HG02973 (cell line): ENCODE results near the gene CD8A.
"Not testable (repeated sequence)": the region's sequence is repeated elsewhere in the genome, so short reads cannot be mapped to it uniquely, and the experiment has no call there.

ENCODE experiments used
- ATAC-seq: cut with Tn5 transposase; IDR thresholded peaks from one replicate; pipeline ENCODE4 v1.9.1; 2021; ENCODE audit warnings: moderate library complexity; ENCODE audit not compliant: unreplicated experiment

Gene CD8A

DNA sequence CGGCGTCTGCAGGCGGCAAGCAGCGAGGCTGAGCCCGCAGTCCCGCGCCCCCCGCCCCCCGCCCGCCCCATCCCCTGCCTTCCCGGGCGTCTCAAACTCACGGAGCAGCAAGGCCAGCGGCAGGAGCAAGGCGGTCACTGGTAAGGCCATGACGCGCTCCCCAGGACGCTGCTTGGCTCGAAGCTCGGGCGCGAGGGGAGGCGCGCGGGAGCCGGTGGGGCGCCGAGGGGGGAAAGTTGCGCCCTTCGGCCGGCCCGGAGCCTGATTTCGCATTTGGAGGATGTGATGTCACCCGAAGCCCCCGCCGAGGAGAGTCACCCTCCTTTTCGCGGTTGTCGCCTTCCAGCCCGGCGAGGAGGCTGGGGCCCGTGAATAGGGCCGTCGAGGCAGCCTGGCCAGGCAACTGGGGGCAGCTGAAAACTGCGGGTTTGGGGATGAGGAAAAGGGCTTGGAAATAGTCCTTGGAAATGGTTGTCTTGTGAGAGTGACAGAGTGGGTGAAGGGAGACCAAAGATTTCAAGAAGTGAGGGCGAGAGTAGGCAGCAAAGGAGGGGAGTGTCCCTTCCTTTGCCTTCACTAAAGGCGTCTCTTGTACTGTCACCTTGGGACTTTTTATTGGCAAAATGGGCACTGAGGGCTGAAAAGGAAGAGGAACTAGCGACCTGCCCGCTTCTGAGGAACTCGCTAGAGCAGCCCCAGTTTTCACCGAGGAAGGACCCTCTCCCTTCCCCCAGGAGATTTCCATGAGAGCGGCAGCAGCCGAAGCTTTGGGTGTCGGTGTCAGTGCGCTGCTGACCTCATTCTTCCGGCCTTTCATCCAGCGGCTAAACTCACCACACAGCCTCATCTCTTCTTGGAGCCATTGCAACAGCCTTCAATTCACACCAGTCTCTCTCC, at the start of gene CD8A:
TSS of gene CD8A (minus strand) at position 238 of the 897 bp plus-strand sequence. CDS start at position 150, 88 bp downstream.
- ATAC-seq: no peak

DNA sequence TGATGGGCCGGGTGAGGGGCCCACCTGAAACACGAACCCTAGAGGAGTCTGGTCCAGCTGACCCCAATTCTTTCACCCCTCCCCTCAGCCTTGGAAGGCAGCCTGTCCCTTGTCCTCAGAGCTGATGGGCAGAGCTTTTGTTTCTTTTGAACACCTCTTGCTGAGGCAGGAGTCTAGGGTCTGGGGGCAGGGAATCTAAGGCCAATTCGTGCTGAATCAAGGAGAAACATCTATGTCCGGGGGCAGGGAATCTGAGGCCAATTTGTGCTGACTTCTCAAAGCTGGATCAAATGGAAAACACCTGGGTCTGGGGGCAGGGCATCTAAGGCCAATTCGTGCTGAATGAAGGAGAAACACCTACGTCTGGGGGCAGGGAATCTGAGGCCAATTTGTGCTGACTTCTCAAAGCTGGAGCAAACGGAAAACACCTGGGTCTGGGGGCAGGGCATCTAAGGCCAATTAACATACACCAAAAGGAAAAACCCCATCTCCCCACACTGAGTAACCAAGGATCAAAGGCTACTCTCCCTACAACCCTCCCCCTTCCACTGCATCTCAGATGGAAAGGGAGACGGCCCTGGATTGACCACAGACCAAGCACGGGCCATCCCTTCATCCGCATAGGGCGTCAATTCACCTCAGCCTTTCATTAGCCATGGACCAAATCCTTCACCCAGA, 49.3 kb upstream of the CD8A start:
- not testable (repeated sequence) for ATAC-seq

DNA sequence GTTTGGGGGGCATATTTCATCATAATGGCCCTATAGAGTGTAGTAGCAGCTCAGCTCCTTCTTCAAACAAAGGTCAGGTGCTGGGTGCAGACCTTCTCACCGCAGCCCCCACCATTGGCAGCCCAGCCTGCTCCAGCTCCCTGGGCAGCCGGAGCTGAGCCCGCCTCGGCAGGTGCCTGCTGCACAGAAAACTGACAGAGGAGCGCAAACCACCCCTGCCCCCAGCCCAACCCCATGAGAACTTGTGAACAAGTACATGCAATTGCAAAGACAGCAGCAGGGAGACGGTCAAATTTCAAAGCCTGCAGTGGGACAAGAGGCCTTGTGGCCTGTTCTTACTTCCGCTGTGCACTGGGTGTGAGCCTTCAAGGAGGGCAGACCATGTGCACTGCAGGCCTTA, 48.7 kb upstream of the CD8A start:
- not testable (repeated sequence) for ATAC-seq

GRCh38 chr2:86837714-86838113, 47.0 kb upstream of the CD8A start:
- ATAC-seq: not testable (repeated sequence)

GRCh38 chr2:86836915-86837695, 46.4 kb upstream of the CD8A start:
- ATAC-seq: not testable (repeated sequence)

- ATAC-seq: not testable (repeated sequence)
These were observed 44.8 kb upstream of the CD8A start for GRCh38 chr2:86835548-86835889.

DNA sequence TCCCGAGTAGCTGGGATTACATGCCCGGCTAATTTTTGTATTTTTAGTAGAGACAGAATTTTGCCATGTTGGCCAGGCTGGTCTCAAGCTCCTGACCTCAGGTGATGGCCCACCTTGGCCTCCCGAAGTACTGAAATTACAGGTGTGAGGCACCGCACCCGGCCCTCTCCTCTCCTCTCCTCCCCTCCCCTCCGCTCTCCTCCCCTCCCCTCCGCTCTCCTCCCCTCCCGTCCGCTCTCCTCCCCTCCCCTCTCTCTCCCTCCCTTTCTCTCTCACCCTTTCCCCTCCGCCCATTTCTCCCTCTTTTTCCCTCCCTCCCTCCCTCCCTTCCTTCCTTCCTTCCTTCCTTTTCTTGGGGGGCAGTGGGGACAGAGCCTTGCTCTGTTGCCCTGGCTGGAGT, 42.6 kb upstream of the CD8A start:
- ATAC-seq: no peak

- ATAC-seq: no peak
These were observed 41.8 kb upstream of the CD8A start for GRCh38 chr2:86832334-86833096.

DNA sequence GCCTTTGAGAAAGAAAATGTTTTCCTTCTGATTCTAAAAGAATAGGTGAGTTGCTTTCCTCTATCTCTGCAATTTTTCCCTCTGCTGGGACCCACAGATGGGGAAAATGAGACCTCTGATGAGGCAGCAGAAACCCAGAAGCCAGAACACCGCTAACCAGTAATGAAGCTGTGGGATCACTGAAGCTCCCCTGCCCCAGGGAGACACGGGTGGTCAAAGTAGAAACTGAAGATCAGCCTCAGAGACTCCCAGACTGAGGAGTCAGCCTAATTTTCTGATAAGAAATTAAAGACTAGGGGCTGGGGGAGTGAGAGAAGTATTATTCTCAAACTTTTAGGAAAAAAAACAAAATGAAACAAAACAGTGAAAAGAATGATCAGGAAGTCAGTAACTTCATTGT, 40.8 kb upstream of the CD8A start:
- ATAC-seq: no peak

- no peak for ATAC-seq
These were observed 36.2 kb upstream of the CD8A start for GRCh38 chr2:86826951-86827350.

DNA sequence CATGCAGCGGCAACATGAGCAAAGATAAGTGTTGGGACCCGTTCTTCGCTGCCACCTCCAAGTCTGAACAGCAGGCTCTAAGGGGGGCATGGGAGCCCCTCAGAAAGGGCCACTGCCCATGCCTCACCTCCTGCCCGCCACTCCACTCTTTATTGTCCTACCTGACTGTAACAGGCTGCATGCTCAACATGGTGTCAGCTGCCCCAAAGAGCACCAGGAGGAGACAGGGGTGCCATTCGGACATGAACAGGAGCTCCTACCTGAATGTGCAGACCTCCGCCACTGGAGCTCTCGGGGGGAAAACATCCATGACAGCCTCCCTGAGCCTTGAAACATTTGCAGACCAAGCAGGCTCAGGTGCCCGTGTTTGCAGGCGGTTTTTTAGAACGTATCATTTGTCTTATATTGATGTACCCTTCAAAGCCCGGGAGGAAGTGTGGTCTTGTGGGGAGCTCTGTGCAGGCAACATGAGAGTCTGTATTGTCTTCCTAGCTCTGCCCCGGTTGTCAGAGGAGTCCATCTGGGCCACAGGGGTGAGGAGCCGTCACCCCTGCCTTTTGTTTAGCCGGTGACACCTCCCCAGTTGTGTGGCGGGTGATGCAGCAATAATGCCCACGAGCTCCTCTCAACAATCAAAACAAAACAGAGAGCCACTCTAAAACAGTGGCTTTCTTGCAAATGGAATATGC, 35.1 kb upstream of the CD8A start:
- no peak for ATAC-seq

DNA sequence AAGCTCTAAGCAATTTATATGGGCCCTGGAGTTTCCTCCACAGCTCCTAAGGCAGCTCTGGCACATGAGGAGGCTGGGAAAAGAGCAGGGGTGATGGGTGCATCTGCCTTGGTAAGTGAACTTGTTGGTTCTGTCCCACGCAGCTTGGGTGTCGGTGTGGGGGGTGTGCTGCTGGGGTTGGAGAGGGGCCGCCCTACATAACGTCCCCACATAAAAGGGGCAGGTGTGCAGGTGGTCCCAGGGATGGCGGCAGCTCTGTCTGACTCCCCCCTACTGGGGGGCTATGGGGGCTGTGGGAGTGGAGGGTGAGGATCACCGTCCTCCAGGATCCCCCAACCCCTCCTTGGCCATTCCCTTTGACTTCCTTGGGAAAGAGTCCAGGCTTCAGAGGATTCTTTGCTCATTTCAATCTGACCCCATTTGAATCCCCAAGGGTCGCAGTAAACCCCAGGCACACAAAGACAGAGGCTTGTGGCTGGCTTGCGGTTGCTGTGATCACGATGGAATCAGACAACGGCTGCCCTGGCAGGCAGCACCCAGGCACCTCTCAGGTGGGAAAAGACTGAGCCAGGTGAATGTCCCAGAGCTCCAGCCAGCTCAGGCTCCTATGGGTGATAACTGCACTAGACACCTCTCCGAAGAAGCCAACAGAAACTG, 34.5 kb upstream of the CD8A start:
- ATAC-seq: no peak

DNA sequence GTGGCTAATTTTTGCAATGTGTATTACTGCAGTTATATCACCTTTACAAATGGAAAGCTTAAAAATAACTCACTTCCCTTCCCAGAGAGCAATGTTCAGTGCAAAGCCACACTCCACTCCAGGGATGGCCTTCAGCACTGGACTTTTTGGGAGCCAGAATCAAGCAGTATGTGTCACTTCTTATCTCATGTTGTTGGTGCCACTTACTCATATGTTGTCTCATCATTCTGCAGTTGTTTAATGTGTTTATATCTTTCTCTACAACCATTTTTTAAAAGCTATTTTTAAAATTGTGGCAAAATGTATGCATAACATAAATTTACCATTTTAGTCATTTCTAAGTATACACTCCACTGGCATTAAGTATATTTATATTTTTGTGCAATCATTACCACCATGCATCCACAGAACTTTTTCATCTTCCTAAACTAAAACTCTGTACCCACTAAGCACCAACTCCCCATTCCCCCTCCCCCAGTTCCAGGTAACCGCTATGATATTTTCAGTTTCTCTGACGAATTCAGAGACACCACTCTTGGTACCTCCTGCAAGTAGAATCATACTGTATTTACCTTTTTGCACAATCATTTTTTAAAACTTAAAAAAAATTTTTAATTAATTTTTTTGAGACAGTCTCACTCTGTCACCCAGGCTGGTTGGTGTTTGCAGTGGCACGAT, 32.1 kb upstream of the CD8A start:
- ATAC-seq: no peak

GRCh38 chr2:86821842-86822241, 31.1 kb upstream of the CD8A start:
- no peak for ATAC-seq

DNA sequence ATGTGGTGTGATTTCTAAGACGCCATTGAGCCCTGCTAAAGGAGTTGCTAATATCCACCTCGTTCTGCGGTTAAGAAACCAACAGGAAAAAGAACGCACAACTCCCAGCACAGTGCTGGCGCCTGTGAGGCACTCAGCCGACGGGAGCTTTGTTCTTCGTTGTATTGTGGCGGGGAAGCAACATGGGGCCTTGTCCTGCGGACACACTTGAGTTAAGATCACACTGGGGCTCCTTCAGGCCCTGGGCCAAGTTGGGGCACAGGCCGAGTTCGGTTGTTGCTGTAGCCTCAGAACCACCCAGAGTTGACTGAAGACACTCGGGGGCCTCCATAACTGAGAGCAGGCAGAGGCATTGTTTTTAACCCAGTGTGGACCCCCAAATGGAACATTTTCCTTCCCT, 30.6 kb upstream of the CD8A start:
- ATAC-seq: no peak

GRCh38 chr2:86818957-86819356, 28.2 kb upstream of the CD8A start:
- no peak for ATAC-seq

DNA sequence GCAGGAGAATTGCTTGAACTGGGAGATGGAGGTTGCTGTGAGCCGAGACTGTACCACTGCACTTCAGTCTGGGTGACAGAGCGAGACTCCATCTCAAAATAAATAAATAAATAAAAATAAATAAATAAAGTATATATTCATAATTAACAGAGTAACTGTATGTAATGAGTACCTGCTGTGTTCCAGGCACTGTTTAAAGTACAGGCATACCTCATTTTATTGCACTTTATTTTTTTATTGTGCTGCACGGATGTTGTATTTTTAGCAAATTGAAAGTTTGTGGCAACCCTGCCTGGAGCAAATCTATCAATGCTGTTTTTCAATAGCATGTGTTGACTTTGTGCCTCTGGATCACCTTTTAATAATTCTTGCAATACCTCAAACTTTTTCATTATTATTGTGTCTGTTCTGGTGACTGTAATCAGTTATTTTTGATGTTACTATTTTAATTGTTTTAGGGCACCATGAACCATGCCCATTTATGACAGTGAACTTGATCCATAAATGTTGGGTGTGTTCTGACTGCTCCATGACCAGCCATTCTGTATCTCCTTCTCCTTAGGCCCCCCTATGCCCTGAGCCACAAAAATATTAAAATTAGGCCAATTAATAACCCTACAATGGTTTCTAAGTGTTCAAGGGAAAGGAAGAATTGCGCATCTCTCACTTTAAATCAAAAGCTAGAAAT, 27.5 kb upstream of the CD8A start:
- ATAC-seq: no peak

DNA sequence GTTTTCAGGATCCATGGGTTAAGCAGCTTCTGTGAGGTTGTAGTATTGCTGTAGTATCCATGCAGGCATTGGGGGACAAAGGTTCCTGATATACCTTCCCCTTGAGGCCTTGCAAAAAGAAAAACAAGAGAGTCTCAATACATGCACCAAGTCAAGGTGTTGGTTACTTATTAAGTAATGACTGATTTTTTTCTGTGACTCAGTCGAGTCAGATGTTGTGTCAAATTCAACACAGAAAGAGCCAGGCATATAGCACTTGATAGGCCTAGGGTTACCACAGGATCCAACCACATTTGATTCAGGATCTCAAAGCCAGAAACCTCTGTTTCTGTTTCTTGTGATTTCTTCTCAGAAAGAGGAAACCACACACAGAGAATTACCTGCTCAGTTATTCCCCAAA, 24.9 kb upstream of the CD8A start:
- no peak for ATAC-seq
